Measurements from ENCODE around the gene FCER2. TPM values are rescaled to one million over a fixed set of nuclear protein-coding genes. Genes with fewer than 3 reads are reported as not detected.

Gene FCER2
- polyA plus RNA-seq, 3 donors = 1.1 to 4.1 (median 2.1) TPM

- H3K36me3 ChIP-seq (replicated peaks in 1 of 2; ENCODE audit: control insufficient read depth in 1 of 2, insufficient read depth in 2 of 2, low read length in 2 of 2) = peaks cover 12 to 22% of the 10 kb centered on the region in 2 donors
- H3K27ac Mint-ChIP-seq = peak overlapping the region; percentile 93 to 99 (median 98)
- H3K4me3 ChIP-seq (replicated peaks in 1 of 3; ENCODE audit: low read depth in 2 of 3, low read length in 3 of 3) = peak overlapping the region in 2 of 3 experiments; percentile 7 to 96
- H3K9me3 Mint-ChIP-seq = no peaks in the 10 kb centered on the region
- H3K4me3 Mint-ChIP-seq = peak overlapping the region; percentile 69 to 71
- no peaks in the 10 kb centered on the region for H3K9me3 ChIP-seq (replicated peaks in 1 of 2; ENCODE audit: control insufficient read depth in 1 of 2, insufficient read depth in 1 of 2, low read length in 2 of 2)
- peak in 1 of 3 donors; percentile 11 for DNase-seq
- H4K20me1 ChIP-seq (ENCODE audit: insufficient read depth, low read length) = peaks cover 23% of the 10 kb centered on the region
- no peak for TF ChIP-seq CTCF (IDR thresholded peaks at IDR 0.05)
- H3K79me2 ChIP-seq (ENCODE audit: insufficient read depth, low read length) = peaks cover 92% of the 10 kb centered on the region
- H3K27ac ChIP-seq (ENCODE audit: low read depth in 1 of 2, low read length in 2 of 2) = peak overlapping the region; percentile 76 to 96
- H3K9ac ChIP-seq (ENCODE audit: insufficient read depth, low read length, poor library complexity, severe bottlenecking) = peak overlapping the region; percentile 98
- H3K4me1 ChIP-seq (ENCODE audit: control insufficient read depth in 1 of 2, insufficient read depth in 2 of 2, low read length in 2 of 2) = peaks cover 66 to 78% of the 10 kb centered on the region in 2 donors
- 60% methylated on average over 19 of the region's 22 CpGs for WGBS (ENCODE audit: insufficient coverage)
- peaks cover 14 to 36% of the 10 kb centered on the region in 2 donors for H3K36me3 Mint-ChIP-seq
- H2AFZ ChIP-seq (ENCODE audit: insufficient read depth, low read depth, low read length, poor library complexity, severe bottlenecking) = no peak overlapping the region
- H3K27me3 ChIP-seq (ENCODE audit: control insufficient read depth in 2 of 2, insufficient read depth in 2 of 2, low read length in 2 of 2) = no peaks in the 10 kb centered on the region
- H3K4me1 Mint-ChIP-seq = peaks cover 62% of the 10 kb centered on the region
- intact Hi-C loops (cut with micrococcal nuclease) = loop anchor here (2.0 to 5.0 kb wide), 4 partner anchors 33 to 119 kb away; partner anchors contain the start of gene STXBP2 (in 2 of the 2)
- peak overlapping the region; percentile 97 for H3K4me2 ChIP-seq (replicated peaks; ENCODE audit: extremely low read depth, low read length, poor library complexity, severe bottlenecking)
- H3K27me3 Mint-ChIP-seq (ENCODE audit: low read depth in 3 of 3) = peaks cover 0 to 2% (median 0%) of the 10 kb centered on the region in 3 donors
These were observed 21.9 kb downstream of the FCER2 start for GRCh38 chr19:7679771-7680605.

GRCh38 chr19:7678971-7679751, 22.8 kb downstream of the FCER2 start:
- H3K79me2 ChIP-seq (ENCODE audit: insufficient read depth, low read length) = peaks cover 88% of the 10 kb centered on the region
- peak overlapping the region in 1 of 3 experiments; percentile 96 for H3K4me3 ChIP-seq (replicated peaks in 1 of 3; ENCODE audit: low read depth in 2 of 3, low read length in 3 of 3)
- H4K20me1 ChIP-seq (ENCODE audit: insufficient read depth, low read length) = peaks cover 20% of the 10 kb centered on the region
- DNase-seq = peak; percentile 74 to 81 (median 76)
- Mint-ChIP-seq H3K36me3 (peaks cover 14 to 31% of the 10 kb centered on the region in 2 donors), H3K27me3 (ENCODE audit: low read depth in 3 of 3) (peaks cover 0 to 2% (median 0%) of the 10 kb centered on the region in 3 donors), H3K4me1 (peaks cover 69% of the 10 kb centered on the region), H3K9me3 (peaks cover 0 to 2% (median 1%) of the 10 kb centered on the region in 7 donors), H3K27ac (peak overlapping the region; percentile 93 to 99 (median 98)), H3K4me3 (peak overlapping the region; percentile 66 to 69)
- peak overlapping the region; percentile 76 to 96 for H3K27ac ChIP-seq (ENCODE audit: low read depth in 1 of 2, low read length in 2 of 2)
- 43% methylated on average over 20 of the region's 30 CpGs for WGBS (ENCODE audit: insufficient coverage)
- peak; percentile 32 for TF ChIP-seq CTCF (IDR thresholded peaks at IDR 0.05)
- no peak overlapping the region for H2AFZ ChIP-seq (ENCODE audit: insufficient read depth, low read depth, low read length, poor library complexity, severe bottlenecking)
- H3K4me2 ChIP-seq (replicated peaks; ENCODE audit: extremely low read depth, low read length, poor library complexity, severe bottlenecking) = peak overlapping the region; percentile 97
- H3K36me3 ChIP-seq (replicated peaks in 1 of 2; ENCODE audit: control insufficient read depth in 1 of 2, insufficient read depth in 2 of 2, low read length in 2 of 2) = peaks cover 10 to 20% of the 10 kb centered on the region in 2 donors
- no peaks in the 10 kb centered on the region for H3K9me3 ChIP-seq (replicated peaks in 1 of 2; ENCODE audit: control insufficient read depth in 1 of 2, insufficient read depth in 1 of 2, low read length in 2 of 2)
- H3K4me1 ChIP-seq (ENCODE audit: control insufficient read depth in 1 of 2, insufficient read depth in 2 of 2, low read length in 2 of 2) = peaks cover 73 to 86% of the 10 kb centered on the region in 2 donors
- H3K9ac ChIP-seq (ENCODE audit: insufficient read depth, low read length, poor library complexity, severe bottlenecking) = peak overlapping the region; percentile 74
- no peaks in the 10 kb centered on the region for H3K27me3 ChIP-seq (ENCODE audit: control insufficient read depth in 2 of 2, insufficient read depth in 2 of 2, low read length in 2 of 2)
- intact Hi-C loops (cut with micrococcal nuclease) = loop anchor here in 1 of 2 donors (5.0 kb wide), 1 partner anchor 42 kb away; the partner anchor contains the start of gene STXBP2
